ENCODE data around the gene IER5L. TPM values are rescaled to one million over a fixed set of nuclear protein-coding genes. Genes with fewer than 3 reads are reported as not detected.
A peak's percentile ranks its signal among the peaks of the same experiment; 100 is the strongest.
"Not testable (repeated sequence)": the region's sequence is repeated elsewhere in the genome, so short reads cannot be mapped to it uniquely, and the experiment has no call there.

The IER5L gene
- total RNA-seq, 1 donor from 2014 or later = 11.7 TPM

DNA sequence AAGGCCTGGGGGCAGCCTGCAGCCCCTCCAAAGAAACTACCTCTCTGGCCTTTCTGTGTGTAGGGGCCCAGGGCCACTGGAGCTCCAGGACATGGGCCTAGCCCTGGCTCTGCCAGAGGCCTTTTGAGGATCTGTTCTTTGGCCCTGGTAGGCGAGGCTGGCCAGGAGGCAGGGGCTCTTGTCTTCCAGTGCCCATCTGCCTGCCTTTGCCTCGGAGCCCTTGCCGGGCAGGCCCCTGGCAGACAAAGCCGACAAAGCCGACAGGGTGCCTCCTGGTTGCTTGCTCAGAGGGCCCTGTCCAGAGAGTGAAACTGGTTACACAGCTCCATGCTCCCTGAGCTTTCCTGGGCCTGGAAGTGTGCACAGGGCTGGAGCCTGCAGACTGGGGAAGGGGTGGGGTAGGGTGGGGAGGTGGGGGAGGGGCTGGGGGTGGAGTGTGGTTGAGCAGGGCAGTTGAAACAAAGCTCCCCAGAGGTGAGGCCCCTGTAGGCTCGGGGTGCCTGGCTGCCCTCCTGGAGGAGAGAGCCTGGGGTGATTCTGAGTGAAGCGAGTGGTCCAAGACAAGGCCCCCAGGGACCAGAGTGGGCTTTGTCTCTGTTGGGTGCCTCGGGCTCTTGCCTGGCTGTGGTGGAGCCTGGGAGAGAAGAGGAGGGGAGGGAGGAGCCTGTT, 37.5 kb downstream of the IER5L start:
- no peaks in the 10 kb centered on the region for H3K9me3 Mint-ChIP-seq
- intact Hi-C loops (cut with micrococcal nuclease) = loop anchor here (1.0 to 5.0 kb wide), 3 partner anchors 38 to 347 kb away; partner anchors contain the start of gene IER5L
- H3K27ac Mint-ChIP-seq = peak overlapping the region; percentile 93
- peak overlapping the region; percentile 80 for H3K4me3 Mint-ChIP-seq
- DNase-seq = peak; percentile 66
- no peaks in the 10 kb centered on the region for H3K27me3 Mint-ChIP-seq
- H3K4me1 Mint-ChIP-seq = peaks cover 37% of the 10 kb centered on the region
- peaks cover 15% of the 10 kb centered on the region for H3K36me3 Mint-ChIP-seq (ENCODE audit: low read depth)

DNA sequence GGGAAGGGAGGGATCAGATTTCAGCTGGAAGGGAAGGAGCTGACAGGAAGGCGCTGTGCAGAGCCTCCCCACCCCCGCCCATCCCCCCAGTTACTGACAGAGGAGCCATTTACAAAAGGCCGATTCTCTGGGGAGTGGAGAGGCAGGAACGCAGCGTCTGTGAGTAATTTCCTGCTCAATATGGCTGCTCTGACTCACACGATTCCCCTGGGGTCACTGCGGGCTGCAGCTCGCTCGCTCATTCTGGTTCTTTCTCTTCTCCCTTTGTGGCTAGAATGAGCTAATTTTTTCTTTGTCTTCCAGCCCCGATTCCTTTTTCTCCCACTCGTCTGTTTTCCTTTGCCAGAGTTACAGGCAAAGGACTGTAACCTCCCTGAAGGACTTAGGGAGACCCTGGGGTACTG, 38.1 kb downstream of the IER5L start:
- Mint-ChIP-seq H3K4me1 (peaks cover 37% of the 10 kb centered on the region), H3K27ac (peak overlapping the region; percentile 93), H3K27me3 (no peaks in the 10 kb centered on the region), H3K4me3 (peak overlapping the region; percentile 80), H3K9me3 (no peaks in the 10 kb centered on the region), H3K36me3 (ENCODE audit: low read depth) (peaks cover 18% of the 10 kb centered on the region)
- peak; percentile 93 for DNase-seq
- intact Hi-C loops (cut with micrococcal nuclease) = loop anchor here (1.0 to 5.0 kb wide), 5 partner anchors 38 to 484 kb away; partner anchors contain the start of gene IER5L

DNA sequence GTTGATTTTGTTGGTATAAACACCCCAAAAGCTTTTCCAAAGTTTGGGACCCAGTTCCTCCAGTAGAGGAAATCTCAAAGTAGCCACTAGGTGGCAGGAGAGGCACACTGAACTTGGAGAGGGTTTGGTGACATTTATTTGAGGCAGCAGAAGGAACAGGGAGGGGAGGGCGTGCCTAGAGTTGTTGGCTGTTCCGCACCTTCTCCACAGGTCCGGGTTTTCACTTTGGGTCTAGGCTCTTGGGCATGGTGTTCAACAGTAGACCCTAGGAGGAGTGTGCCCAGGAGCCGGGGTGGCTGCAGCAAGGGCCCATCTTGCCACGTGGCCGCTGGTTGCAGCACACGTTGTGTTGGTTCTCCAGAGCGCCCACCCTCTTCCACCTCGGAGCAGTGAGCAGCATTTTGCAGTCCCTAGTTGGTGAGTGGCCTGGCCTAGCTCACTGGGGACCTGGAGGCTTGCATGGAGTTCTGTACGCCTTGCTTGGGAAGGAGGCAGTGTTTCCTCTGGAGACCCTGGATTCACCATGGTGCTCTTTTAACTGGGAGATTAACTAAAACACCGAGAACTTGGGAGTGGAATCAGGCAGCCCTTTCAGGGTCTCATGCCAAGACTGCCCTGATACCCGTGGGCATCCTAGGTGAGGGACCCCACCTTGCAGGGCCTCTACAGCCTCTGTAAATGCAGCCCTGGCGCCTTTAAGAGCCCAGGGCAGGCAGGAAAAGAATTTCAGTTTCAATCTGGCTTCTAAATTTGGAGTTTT, 38.6 kb downstream of the IER5L start:
- peak overlapping the region; percentile 80 for H3K4me3 Mint-ChIP-seq
- peaks cover 20% of the 10 kb centered on the region for H3K36me3 Mint-ChIP-seq (ENCODE audit: low read depth)
- peak overlapping the region; percentile 93 for H3K27ac Mint-ChIP-seq
- H3K27me3 Mint-ChIP-seq = no peaks in the 10 kb centered on the region
- peak; percentile 95 for DNase-seq
- peaks cover 37% of the 10 kb centered on the region for H3K4me1 Mint-ChIP-seq
- H3K9me3 Mint-ChIP-seq = no peaks in the 10 kb centered on the region
- intact Hi-C loops (cut with micrococcal nuclease) = loop anchor here (1.0 kb wide), 2 partner anchors 472 to 485 kb away; no protein-coding TSS in a partner anchor

DNA sequence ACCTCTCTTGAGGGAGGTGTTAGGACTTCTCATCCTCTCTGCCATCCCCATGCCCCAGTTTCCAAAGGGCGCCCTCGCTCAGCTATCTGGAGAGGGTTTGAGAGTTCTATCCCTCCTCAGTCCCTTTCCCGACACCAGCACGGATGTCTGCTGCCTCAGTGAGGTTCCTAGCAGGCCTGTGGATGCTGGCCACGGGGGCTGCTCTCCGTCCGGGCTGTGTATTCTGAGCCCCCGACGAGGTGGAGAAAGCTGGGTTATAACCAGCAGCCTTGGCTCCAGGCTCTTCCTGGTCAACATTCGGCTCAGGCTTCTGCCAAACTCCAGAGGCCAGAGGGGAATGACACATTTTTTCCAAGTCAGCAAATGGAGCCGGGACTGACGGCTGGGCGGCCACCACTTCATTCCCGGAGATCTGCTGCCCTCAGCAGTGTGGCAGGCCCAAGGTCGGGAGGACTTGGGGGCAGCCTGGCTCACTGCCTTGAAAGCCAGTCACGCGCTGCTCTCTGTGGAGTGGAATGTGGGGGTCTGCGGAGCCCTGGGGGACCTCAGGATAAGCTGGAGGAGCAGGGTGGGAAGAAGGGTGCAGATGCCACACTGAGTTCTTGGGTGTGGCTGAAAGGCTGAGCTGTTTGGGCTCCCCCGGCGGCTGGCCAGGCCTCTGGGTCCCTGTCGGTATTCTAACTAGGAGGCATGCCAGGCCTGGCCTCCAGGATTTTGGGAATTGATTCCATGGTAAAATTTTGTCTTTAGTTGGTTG, 39.4 kb downstream of the IER5L start:
- Mint-ChIP-seq H3K36me3 (ENCODE audit: low read depth) (peaks cover 18% of the 10 kb centered on the region), H3K4me1 (peaks cover 33% of the 10 kb centered on the region), H3K9me3 (no peaks in the 10 kb centered on the region), H3K27me3 (no peaks in the 10 kb centered on the region), H3K4me3 (peak overlapping the region; percentile 80), H3K27ac (peak overlapping the region; percentile 93)
- intact Hi-C loops (cut with micrococcal nuclease) = loop anchor here (1.0 kb wide), 2 partner anchors 473 to 486 kb away; no protein-coding TSS in a partner anchor
- DNase-seq = no peak

DNA sequence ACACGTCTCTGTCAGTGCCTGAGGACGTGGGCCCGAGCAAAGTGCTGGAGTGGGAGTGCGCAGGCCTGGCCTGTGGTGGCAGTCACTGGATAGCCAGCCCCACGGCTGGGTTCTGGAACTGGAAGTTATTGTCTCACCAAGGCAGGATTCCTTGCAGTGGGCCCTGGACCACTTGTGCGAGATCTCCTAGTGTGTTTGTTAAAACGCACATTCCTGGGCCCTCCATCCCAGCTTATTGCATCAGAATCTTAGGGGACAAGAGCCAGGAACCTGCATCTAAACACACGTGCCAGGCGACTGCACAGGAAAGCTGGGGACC, 40.0 kb downstream of the IER5L start:
- Mint-ChIP-seq H3K4me3 (no peak overlapping the region), H3K36me3 (ENCODE audit: low read depth) (peaks cover 20% of the 10 kb centered on the region), H3K27me3 (no peaks in the 10 kb centered on the region), H3K4me1 (peaks cover 32% of the 10 kb centered on the region), H3K9me3 (no peaks in the 10 kb centered on the region), H3K27ac (no peak overlapping the region)
- no peak for DNase-seq
- intact Hi-C loops (cut with micrococcal nuclease) = no loop called here

DNA sequence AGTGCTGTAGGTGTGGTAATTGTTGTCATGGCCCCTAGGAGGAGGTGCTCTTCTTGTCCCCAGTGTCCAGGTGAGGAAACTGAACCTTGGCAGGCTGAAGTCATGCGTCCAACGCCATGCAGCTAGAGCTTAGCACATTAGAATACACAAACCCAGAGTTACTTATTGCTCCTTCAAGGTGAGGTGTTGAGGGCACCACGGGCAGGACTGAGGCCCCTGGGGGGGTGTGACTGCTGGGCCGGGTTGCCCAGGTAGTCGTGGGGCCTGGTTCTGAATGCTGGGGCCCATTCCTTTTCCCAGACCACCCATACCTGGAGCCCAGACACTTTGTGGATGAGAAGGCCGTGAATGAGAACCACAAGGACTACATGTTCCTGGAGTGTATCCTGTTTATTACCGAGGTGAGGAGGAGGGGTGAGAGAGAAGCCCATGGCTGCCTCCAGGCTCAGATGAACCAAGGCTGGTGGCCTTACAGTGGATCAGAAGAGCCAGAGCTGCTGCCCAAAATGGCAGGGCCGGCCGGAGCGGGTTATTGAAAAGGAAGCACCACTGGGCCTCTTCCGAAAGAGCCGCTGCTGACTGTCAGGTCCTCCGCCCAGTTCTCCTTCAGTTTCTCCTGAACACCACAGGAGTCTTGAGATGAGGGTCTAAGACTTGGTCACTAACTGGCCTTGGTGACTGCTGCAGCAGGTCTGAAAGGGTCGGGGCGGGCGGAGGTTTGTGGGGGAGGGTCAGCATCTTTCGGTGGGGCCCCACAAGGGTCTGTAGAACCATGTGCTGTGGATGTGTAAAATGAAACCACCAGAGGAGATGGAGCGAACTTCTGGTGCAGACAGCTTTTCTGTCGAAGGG, 40.5 kb downstream of the IER5L start:
- Mint-ChIP-seq H3K4me1 (peaks cover 26% of the 10 kb centered on the region), H3K27ac (no peak overlapping the region), H3K9me3 (no peaks in the 10 kb centered on the region), H3K4me3 (no peak overlapping the region), H3K27me3 (no peaks in the 10 kb centered on the region), H3K36me3 (ENCODE audit: low read depth) (peaks cover 17% of the 10 kb centered on the region)
- intact Hi-C loops (cut with micrococcal nuclease) = no loop called here
- no peak for DNase-seq

DNA sequence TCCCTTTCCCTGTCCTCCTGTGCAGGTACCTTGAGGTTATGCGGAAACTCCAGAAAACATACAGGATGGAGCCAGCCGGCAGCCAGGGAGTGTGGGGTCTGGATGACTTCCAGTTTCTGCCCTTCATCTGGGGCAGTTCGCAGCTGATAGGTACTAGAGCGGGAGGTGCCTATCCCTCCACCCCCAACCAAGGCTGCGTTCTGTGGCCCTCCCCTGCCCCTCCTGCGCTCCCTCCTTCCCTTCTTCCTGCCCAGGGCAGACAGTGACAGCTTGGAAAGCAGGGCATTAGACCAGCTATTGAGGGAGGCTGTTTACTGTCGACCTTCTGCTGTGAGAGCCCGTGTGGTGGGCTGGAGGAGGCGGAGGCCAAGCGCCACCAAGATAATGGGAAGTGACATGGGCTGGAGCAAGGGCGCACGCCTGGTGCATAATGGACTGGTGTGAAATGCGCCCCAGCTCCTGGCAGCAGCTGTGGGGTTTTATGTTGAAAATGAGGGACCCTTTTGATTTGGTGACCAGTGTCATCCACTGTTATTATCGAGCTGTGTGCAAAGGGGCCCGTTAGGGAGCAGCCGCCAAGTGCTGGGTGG, 41.5 kb downstream of the IER5L start:
- Mint-ChIP-seq H3K9me3 (no peaks in the 10 kb centered on the region), H3K36me3 (ENCODE audit: low read depth) (peaks cover 21% of the 10 kb centered on the region), H3K4me1 (peaks cover 25% of the 10 kb centered on the region), H3K27me3 (no peaks in the 10 kb centered on the region), H3K27ac (no peak overlapping the region), H3K4me3 (no peak overlapping the region)
- no peak for DNase-seq
- intact Hi-C loops (cut with micrococcal nuclease) = no loop called here

DNA sequence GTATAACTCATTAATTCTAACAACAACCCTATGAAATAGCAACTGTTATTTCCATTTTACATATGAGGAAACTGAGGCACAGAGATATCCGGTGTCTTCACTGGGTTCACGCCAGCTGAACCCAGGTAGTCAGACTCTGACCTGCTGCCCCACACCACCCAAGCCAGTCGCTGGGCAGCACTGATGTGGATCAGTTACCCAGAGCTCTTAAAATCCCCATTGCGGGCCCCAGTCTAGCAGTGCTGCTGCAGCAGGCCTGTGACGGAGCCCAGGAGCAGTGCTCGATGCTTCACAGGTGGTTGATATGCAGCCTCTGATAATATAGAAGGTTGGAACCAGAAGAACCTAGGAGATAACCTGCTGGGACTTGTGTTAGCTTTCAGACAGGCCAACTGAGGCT, 42.6 kb downstream of the IER5L start:
- H3K9me3 Mint-ChIP-seq = no peaks in the 10 kb centered on the region
- intact Hi-C loops (cut with micrococcal nuclease) = no loop called here
- no peak overlapping the region for H3K4me3 Mint-ChIP-seq

DNA sequence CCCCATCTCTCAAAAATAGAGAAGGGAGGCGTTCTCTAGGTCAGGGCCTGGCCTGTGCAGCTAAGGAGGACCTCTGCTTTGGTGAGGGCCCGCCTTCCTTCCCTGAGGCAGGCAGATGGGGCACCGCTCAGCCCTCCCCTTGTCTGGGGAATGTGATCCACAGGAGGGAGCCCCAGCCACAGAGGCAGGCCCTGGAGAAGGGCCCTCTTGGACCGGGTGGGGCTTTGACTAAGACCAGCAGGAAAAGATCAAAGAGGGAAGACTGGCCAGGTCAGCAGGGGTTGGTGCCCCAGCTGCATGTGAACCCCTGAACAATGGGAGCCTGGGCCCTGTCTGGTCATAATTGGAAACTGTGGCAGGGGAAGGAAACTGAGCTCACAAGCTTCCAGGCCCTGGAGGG, 45.0 kb downstream of the IER5L start:
- DNase-seq = no peak
- Mint-ChIP-seq H3K27me3 (no peaks in the 10 kb centered on the region), H3K27ac (no peak overlapping the region), H3K4me3 (no peak overlapping the region), H3K9me3 (no peaks in the 10 kb centered on the region), H3K36me3 (ENCODE audit: low read depth) (peaks cover 30% of the 10 kb centered on the region), H3K4me1 (peaks cover 5% of the 10 kb centered on the region)
- intact Hi-C loops (cut with micrococcal nuclease) = loop anchor here (5.0 kb wide), 1 partner anchor 649 kb away; no protein-coding TSS in a partner anchor

More for the DNA sequence above, 42.6 kb downstream of the IER5L start:
- H3K4me1 Mint-ChIP-seq = peaks cover 18% of the 10 kb centered on the region
- peaks cover 26% of the 10 kb centered on the region for H3K36me3 Mint-ChIP-seq (ENCODE audit: low read depth)
- no peaks in the 10 kb centered on the region for H3K27me3 Mint-ChIP-seq
- no peak for DNase-seq
- H3K27ac Mint-ChIP-seq = no peak overlapping the region

DNA sequence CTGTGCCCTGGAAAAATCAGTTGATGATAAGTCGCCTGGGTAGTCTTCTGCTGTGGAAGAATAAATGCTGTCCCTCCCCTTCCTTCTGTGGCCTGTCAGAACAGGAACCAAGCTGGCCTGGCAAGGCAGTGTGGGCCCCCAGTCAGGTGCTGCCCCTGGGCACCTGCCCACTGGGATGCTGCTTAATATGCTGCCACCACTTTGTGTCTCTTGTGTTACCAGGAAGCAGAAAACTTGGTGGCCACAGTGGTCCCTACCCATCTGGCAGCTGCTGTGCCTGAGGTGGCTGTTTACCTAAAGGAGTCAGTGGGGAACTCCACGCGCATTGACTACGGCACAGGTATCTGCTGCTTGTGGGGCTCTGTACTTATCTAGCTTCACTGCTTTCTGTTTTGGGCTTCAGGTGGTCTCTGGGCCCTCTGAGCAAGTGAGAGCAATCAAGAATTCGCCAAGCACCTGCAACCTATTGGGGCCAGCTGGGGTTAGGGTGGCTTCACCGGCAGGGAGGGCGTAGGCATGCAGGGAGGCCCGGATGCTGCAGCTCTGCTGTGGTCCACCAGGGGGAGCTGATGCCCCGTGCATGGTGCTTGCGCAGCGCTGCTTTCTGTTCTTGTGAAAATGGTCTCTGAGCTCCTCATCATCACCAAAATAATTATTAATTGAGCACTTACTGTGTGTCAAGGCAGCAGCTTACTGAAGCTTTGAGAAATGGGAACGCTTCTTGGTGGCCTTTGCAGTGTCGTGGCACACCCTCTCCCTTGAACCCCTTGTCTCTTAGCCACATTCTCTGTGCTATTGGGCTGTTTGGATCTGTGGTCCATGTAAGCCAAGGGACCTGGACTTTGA, 46.5 kb downstream of the IER5L start:
- Mint-ChIP-seq H3K27ac (no peak overlapping the region), H3K9me3 (no peaks in the 10 kb centered on the region), H3K36me3 (ENCODE audit: low read depth) (peaks cover 33% of the 10 kb centered on the region), H3K4me1 (peaks cover 5% of the 10 kb centered on the region), H3K27me3 (no peaks in the 10 kb centered on the region), H3K4me3 (no peak overlapping the region)
- peak; percentile 96 for DNase-seq
- intact Hi-C loops (cut with micrococcal nuclease) = loop anchor here (5.0 kb wide), 1 partner anchor 651 kb away; no protein-coding TSS in a partner anchor

DNA sequence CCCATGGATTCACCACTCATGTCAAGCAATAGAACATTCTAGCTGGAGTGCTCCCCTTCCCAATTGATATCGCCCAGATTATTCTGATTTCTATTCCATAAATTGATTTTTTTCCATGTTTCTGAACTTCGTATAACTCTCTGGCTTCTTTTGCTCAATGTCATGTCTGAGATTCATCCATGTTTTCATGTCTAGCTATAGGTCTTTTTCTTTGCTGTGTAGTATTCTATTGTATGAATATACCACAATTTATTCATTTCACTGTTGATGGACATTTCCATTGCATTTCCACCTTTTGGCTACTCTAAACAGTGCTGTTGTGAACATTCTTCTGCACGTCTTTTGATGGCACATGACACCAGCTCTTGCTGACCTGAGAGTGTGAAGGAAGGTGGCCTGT, 47.3 kb downstream of the IER5L start:
- no peaks in the 10 kb centered on the region for H3K27me3 Mint-ChIP-seq
- H3K27ac Mint-ChIP-seq = no peak overlapping the region
- no peak overlapping the region for H3K4me3 Mint-ChIP-seq
- H3K9me3 Mint-ChIP-seq = no peaks in the 10 kb centered on the region
- peaks cover 35% of the 10 kb centered on the region for H3K36me3 Mint-ChIP-seq (ENCODE audit: low read depth)
- peaks cover 5% of the 10 kb centered on the region for H3K4me1 Mint-ChIP-seq
- DNase-seq = no peak
- intact Hi-C loops (cut with micrococcal nuclease) = loop anchor here (5.0 kb wide), 1 partner anchor 652 kb away; no protein-coding TSS in a partner anchor

DNA sequence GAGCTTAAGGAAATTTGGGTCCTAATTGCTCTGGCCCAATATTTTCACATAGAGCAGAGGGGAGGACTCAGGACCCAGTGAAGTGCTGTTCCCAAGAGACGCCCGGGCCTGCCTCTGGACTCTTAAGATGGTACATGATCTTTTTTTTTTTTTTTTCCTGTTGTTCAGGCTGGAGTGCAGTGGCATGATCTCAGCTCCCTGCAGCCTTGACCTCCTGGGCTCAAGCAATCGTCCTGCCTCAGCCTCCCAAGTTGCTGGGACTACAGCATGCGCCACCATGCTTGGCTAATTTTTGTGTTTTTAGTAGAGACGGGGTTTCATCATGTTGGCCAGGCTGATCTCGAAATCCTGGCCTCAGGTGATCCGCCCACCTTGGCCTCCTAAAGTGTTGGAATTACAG, 47.8 kb downstream of the IER5L start:
- DNase-seq, H3K27ac Mint-ChIP-seq, H3K4me1 Mint-ChIP-seq, H3K9me3 Mint-ChIP-seq, H3K4me3 Mint-ChIP-seq, H3K27me3 Mint-ChIP-seq: not testable (repeated sequence)
- H3K36me3 Mint-ChIP-seq (ENCODE audit: low read depth) = peaks cover 34% of the 10 kb centered on the region
- intact Hi-C loops (cut with micrococcal nuclease) = loop anchor here (5.0 kb wide), 1 partner anchor 652 kb away; no protein-coding TSS in a partner anchor

Measured in activated CD4-positive, alpha-beta T cell treated with anti-CD3 and anti-CD28 coated beads, Interleukin-2, amount 10 ng/mL, durations not matched to agents 24 days and 14 days (primary cell).